Endothelial cell of umbilical vein (primary cell): ENCODE measurements around the gene ST3GAL5. TPM values are rescaled to one million over a fixed set of nuclear protein-coding genes. Genes with fewer than 3 reads are reported as not detected.

ENCODE experiments used
- BruUV-seq: library from RNA; stranded (reverse); fragments of 400-500 nt; replicated peaks from 2 replicates; lab custom pipeline; 2021; lab: Mats Ljungman, UMichigan
- CTCF ChIA-PET: fragments of 300-600, 350-600 bp; sonication (Branson Sonifier 250); formaldehyde crosslinking; loops from one replicate; lab custom pipeline; 2021; ENCODE audit warnings: antibody characterized with exemption, inconsistent platforms; lab: Charles Lee
- POLR2A ChIA-PET: fragments of 300-600, 350-600 bp; sonication (Branson Sonifier 250); formaldehyde crosslinking; loops from one replicate; lab custom pipeline; 2021; ENCODE audit warnings: antibody characterized with exemption, inconsistent platforms; lab: Charles Lee
- DNase-seq: peaks from one replicate; pipeline ENCODE4 v3.0.0-alpha.2; 2011; ENCODE audit warnings: low read depth, low spot score
- FAIRE-seq: peaks from 2 replicates; lab custom pipeline; 2011; peaks lifted over from hg19 to GRCh38; lab: Jason Lieb, UNC
- H2AFZ ChIP-seq: 2 replicates; pipeline ENCODE4 v1.6.0; 2012; ENCODE audit warnings: low read depth, low read length, control low read depth, inconsistent platforms
- H3K27ac ChIP-seq: 2 replicates; pipeline ENCODE4 v1.5.1; 2011; ENCODE audit warnings: low read depth, mild to moderate bottlenecking, control low read depth, low read length, moderate library complexity; ENCODE audit not compliant: insufficient read depth
- H3K27me3 ChIP-seq, 2 experiments: 2 replicates each; pipeline versions ENCODE4 v1.6.0 to v1.6.1; 2011; ENCODE audit warnings: low read length in 2 of 2, mixed read lengths in 1 of 2; ENCODE audit not compliant: control insufficient read depth in 2 of 2, insufficient read depth in 2 of 2
- H3K36me3 ChIP-seq, 2 experiments: 2 replicates in 1 of 2; 3 replicates in 1 of 2; pipeline ENCODE4 v1.5.1; 2011; ENCODE audit warnings: low read length in 2 of 2, mild to moderate bottlenecking in 1 of 2, moderate library complexity in 1 of 2; ENCODE audit not compliant: control insufficient read depth in 2 of 2, insufficient read depth in 2 of 2; ENCODE audit errors: extremely low read depth in 1 of 2
- H3K4me1 ChIP-seq: 3 replicates; pipeline ENCODE4 v1.5.1; 2011; ENCODE audit warnings: mild to moderate bottlenecking, low read length; ENCODE audit not compliant: control insufficient read depth, insufficient read depth; ENCODE audit errors: extremely low read depth
- H3K4me2 ChIP-seq: 2 replicates; pipeline ENCODE4 v1.6.1; 2011; ENCODE audit warnings: low read length, control low read depth, mixed read lengths; ENCODE audit not compliant: insufficient read depth
- H3K4me3 ChIP-seq, 3 experiments: fragments of 200-600 bp in 1 of 3; sonication (generic), shearing (Covaris generic) in 1 of 3; replicated peaks in 1 of 3; 2 replicates each; pipeline ENCODE4 v1.5.1; 2011 to 2016; ENCODE audit warnings: control low read depth in 3 of 3, low read length in 3 of 3, mild to moderate bottlenecking in 2 of 3, inconsistent platforms in 1 of 3, low read depth in 1 of 3, moderate library complexity in 1 of 3; ENCODE audit not compliant: insufficient read depth in 1 of 3
- H3K79me2 ChIP-seq: 2 replicates; pipeline ENCODE4 v1.6.0; 2012; ENCODE audit warnings: low read length, inconsistent platforms; ENCODE audit not compliant: control insufficient read depth, insufficient read depth
- H3K9ac ChIP-seq: replicated peaks from 2 replicates; pipeline ENCODE3; 2011; ENCODE audit warnings: low read length, control low read depth; ENCODE audit not compliant: insufficient read depth; ENCODE audit errors: extremely low read depth
- H3K9me1 ChIP-seq: replicated peaks from 3 replicates; pipeline ENCODE4 v1.6.0; 2011; ENCODE audit warnings: mild to moderate bottlenecking, low read length; ENCODE audit not compliant: control insufficient read depth, insufficient read depth; ENCODE audit errors: extremely low read depth
- H3K9me3 ChIP-seq: replicated peaks from 2 replicates; pipeline ENCODE4 v1.5.1; 2012; ENCODE audit warnings: low read length, inconsistent platforms; ENCODE audit not compliant: control insufficient read depth, insufficient read depth
- H4K20me1 ChIP-seq: replicated peaks from 2 replicates; pipeline ENCODE3; 2011; ENCODE audit warnings: mild to moderate bottlenecking, low read length; ENCODE audit not compliant: control insufficient read depth, insufficient read depth; ENCODE audit errors: extremely low read depth
- CTCF ChIP-seq, 2 donors: IDR thresholded peaks; 1 replicate in 1 of 2; 2 replicates in 1 of 2; pipeline ENCODE4 v1.5.1; 2011; ENCODE audit warnings: low read length in 2 of 2, mild to moderate bottlenecking in 2 of 2, moderate library complexity in 2 of 2, control low read depth in 1 of 2, inconsistent platforms in 1 of 2, low read depth in 1 of 2; ENCODE audit not compliant: insufficient read depth in 1 of 2; ENCODE audit errors: extremely low read depth in 1 of 2
- EZH2 ChIP-seq: IDR thresholded peaks from 2 replicates; pipeline ENCODE4 v1.6.1; 2012; ENCODE audit warnings: borderline replicate concordance, low read depth, mild to moderate bottlenecking, moderate library complexity, low read length, inconsistent platforms; ENCODE audit not compliant: severe bottlenecking
- FOS ChIP-seq: IDR thresholded peaks from 2 replicates; pipeline ENCODE4 v1.6.1; 2011; ENCODE audit warnings: mild to moderate bottlenecking, low read length, moderate library complexity, borderline replicate concordance; ENCODE audit not compliant: insufficient read depth
- GATA2 ChIP-seq: IDR thresholded peaks from 2 replicates; pipeline ENCODE4 v1.7.0; 2011; ENCODE audit warnings: low read depth, mild to moderate bottlenecking, moderate library complexity, mixed read lengths, low read length; ENCODE audit not compliant: insufficient read length, insufficient read depth
- JUN ChIP-seq: IDR thresholded peaks from 2 replicates; pipeline ENCODE4 v1.6.1; 2011; ENCODE audit warnings: borderline replicate concordance, low read depth; ENCODE audit not compliant: insufficient read length, insufficient read depth
- MAX ChIP-seq: IDR thresholded peaks from 2 replicates; pipeline ENCODE4 v1.6.1; 2011; ENCODE audit not compliant: insufficient read depth, insufficient read length
- MYC ChIP-seq: IDR thresholded peaks from one replicate; pipeline ENCODE4 v1.6.1; 2011; ENCODE audit warnings: mild to moderate bottlenecking, low read depth, low read length
- POLR2A ChIP-seq: IDR thresholded peaks from 2 replicates; pipeline ENCODE4 v1.6.1; 2012; ENCODE audit warnings: low read depth, mild to moderate bottlenecking, control low read depth, low read length
- dilution Hi-C: fragments of 300-500 bp; cut with MboI; formaldehyde crosslinking; loops from one replicate; pipeline ENCODE4 v1.15.0; 2019; ENCODE audit warnings: low sequenced_read_pairs; ENCODE audit not compliant: extremely low pct_ligation_motif_present
- intact Hi-C: fragments of 100-400 bp; cut with micrococcal nuclease; formaldehyde crosslinking; loops from one replicate; pipeline ENCODE4 v1.10.0; 2022
- polyA plus RNA-seq, 4 experiments: library from polyadenylated mRNA; depleted of rRNA in 3 of 4; stranded (reverse) in 3 of 4; unstranded in 1 of 4; fragments of >200 nt; gene quantifications; 2 replicates each; pipeline versions ENCODE4 v1.2.1 to v1.2.3, GENCODE V29; 2011 to 2012; ENCODE audit warnings: missing spikeins in 1 of 4
- total RNA-seq: library from RNA; stranded (reverse); gene quantifications from 2 replicates; pipeline ENCODE4 v1.2.3, GENCODE V29; 2021

ST3GAL5 gene
- total and polyA plus RNA-seq, 2 donors (not counting 3 experiments of a cell fraction or from before 2014, with no cell fraction given), result 9.5 to 16.0 TPM

DNA sequence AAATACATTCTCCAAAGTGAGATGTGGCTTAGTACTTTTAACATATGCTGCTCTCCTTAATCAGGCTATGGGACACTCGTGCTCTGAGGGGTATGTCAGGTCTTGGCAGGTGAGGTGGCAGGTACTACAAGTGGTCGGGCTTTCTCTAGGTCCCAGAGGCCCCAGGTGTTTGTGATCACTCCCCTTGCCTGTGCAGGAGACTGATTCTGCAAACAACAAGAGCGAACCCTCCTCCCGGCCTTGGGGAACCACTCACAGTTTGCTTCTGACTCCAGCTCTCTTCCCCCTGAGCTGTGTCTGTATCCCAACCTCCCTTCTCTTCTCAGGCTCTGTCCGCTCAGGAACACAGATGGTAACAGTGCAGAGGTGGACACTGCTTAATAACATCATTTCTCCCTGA, 86.9 kb downstream of the ST3GAL5 start:
- Histone ChIP-seq H2AFZ (no peak overlapping the region), H4K20me1 (no peaks in the 10 kb centered on the region), H3K9me3 (no peaks in the 10 kb centered on the region), H3K27ac (no peak overlapping the region), H3K27me3 (no peaks in the 10 kb centered on the region), H3K9ac (no peak overlapping the region), H3K4me1 (no peaks in the 10 kb centered on the region), H3K4me2 (no peak overlapping the region), H3K79me2 (no peaks in the 10 kb centered on the region), H3K4me3 (no peak overlapping the region), H3K36me3 (no peaks in the 10 kb centered on the region), H3K9me1 (no peaks in the 10 kb centered on the region)
- ChIA-PET POLR2A (interaction anchor here (1.0 kb wide), 1 partner anchor 48 kb away, joined by 9 read pairs; the partner anchor contains the start of gene ATOH8), CTCF (interaction anchor here (1.0 to 3.2 kb wide), 8 partner anchors 12 to 72 kb away, joined by 3 to 27 read pairs (median 6); no protein-coding TSS in a partner anchor)
- intact Hi-C loops, result no loop called here
- no peak for TF ChIP-seq MYC
- TF ChIP-seq JUN, result no peak
- TF ChIP-seq MAX, result no peak
- TF ChIP-seq FOS, result no peak
- no peak for TF ChIP-seq EZH2
- no peak for TF ChIP-seq POLR2A
- no peak for TF ChIP-seq CTCF (IDR thresholded peaks at IDR 0.05; ENCODE audit: extremely low read depth in 1 of 2, insufficient read depth in 1 of 2, low read depth in 1 of 2, low read length in 2 of 2)
- TF ChIP-seq GATA2, result no peak
- DNase-seq, result no peak
- BruUV-seq, result no TSS peak
- no peak for FAIRE-seq
- dilution Hi-C loops, result loop anchor here (25.0 kb wide), 1 partner anchor 90 kb away; no protein-coding TSS in a partner anchor
